ENCODE measurements around the gene DHRS3. TPM values are rescaled to one million over a fixed set of nuclear protein-coding genes. Genes with fewer than 3 reads are reported as not detected.

Gene DHRS3
- polyA plus RNA-seq, 1 donor (not counting 4 experiments of a cell fraction or from before 2014, with no cell fraction given): 10.7 TPM

GRCh38 chr1:12602659-12603024 lies 15.4 kb downstream of the DHRS3 start:
- dilution Hi-C loops (cut with MboI; ENCODE audit: extremely low pct_ligation_motif_present, low sequenced_read_pairs): no loop called here
- Histone ChIP-seq H4K20me1 (ENCODE audit: control insufficient read depth, extremely low read depth, insufficient read depth, low read length) (no peaks in the 10 kb centered on the region), H3K9me1 (ENCODE audit: control insufficient read depth, extremely low read depth, insufficient read depth, low read length) (no peaks in the 10 kb centered on the region), H3K4me2 (ENCODE audit: control insufficient read depth, extremely low read depth, insufficient read depth, low read depth, low read length) (no peak overlapping the region), H3K36me3 (ENCODE audit: control insufficient read depth in 2 of 2, extremely low read depth in 1 of 2, insufficient read depth in 2 of 2, low read length in 2 of 2) (no peaks in the 10 kb centered on the region), H3K4me3 (ENCODE audit: control insufficient read depth in 2 of 3, extremely low read depth in 1 of 3, insufficient read depth in 2 of 3, low read depth in 1 of 3, low read length in 3 of 3) (no peak overlapping the region), H3K27ac (ENCODE audit: control insufficient read depth, insufficient read depth, low read length) (no peak overlapping the region), H3K9ac (ENCODE audit: control insufficient read depth, extremely low read depth, insufficient read depth, low read length) (no peak overlapping the region), H3K79me2 (ENCODE audit: control insufficient read depth, insufficient read depth, low read length) (peaks cover 2% of the 10 kb centered on the region), H3K9me3 (ENCODE audit: control insufficient read depth, low read depth, low read length) (no peaks in the 10 kb centered on the region), H3K27me3 (ENCODE audit: control insufficient read depth, extremely low read depth, insufficient read depth, low read length) (no peaks in the 10 kb centered on the region), H2AFZ (ENCODE audit: control insufficient read depth, low read length) (no peak overlapping the region), H3K4me1 (ENCODE audit: control insufficient read depth, extremely low read depth, insufficient read depth, low read length) (peaks cover 21% of the 10 kb centered on the region)
- no peak for TF ChIP-seq EZH2 (IDR thresholded peaks at IDR 0.05; ENCODE audit: low read length)
- TF ChIP-seq CTCF (optimal IDR thresholded peaks at IDR 0.05 in 1 of 3, IDR thresholded peaks at IDR 0.05 in 1 of 3, conservative IDR thresholded peaks at IDR 0.05 in 1 of 3; ENCODE audit: extremely low read depth in 1 of 3, insufficient read depth in 2 of 3, low read length in 3 of 3): no peak
- FAIRE-seq (no peak), DNase-seq (ENCODE audit: low read depth, low spot score) (no peak)

GRCh38 chr1:12601700-12602658 lies 16.0 kb downstream of the DHRS3 start:
- Histone ChIP-seq H2AFZ (ENCODE audit: control insufficient read depth, low read length) (no peak overlapping the region), H3K4me1 (ENCODE audit: control insufficient read depth, extremely low read depth, insufficient read depth, low read length) (peaks cover 21% of the 10 kb centered on the region), H3K9me3 (ENCODE audit: control insufficient read depth, low read depth, low read length) (no peaks in the 10 kb centered on the region), H3K79me2 (ENCODE audit: control insufficient read depth, insufficient read depth, low read length) (peaks cover 2% of the 10 kb centered on the region), H3K4me3 (ENCODE audit: control insufficient read depth in 2 of 3, extremely low read depth in 1 of 3, insufficient read depth in 2 of 3, low read depth in 1 of 3, low read length in 3 of 3) (no peak overlapping the region), H3K9me1 (ENCODE audit: control insufficient read depth, extremely low read depth, insufficient read depth, low read length) (no peaks in the 10 kb centered on the region), H3K27me3 (ENCODE audit: control insufficient read depth, extremely low read depth, insufficient read depth, low read length) (no peaks in the 10 kb centered on the region), H3K36me3 (ENCODE audit: control insufficient read depth in 2 of 2, extremely low read depth in 1 of 2, insufficient read depth in 2 of 2, low read length in 2 of 2) (no peaks in the 10 kb centered on the region), H4K20me1 (ENCODE audit: control insufficient read depth, extremely low read depth, insufficient read depth, low read length) (no peaks in the 10 kb centered on the region), H3K9ac (ENCODE audit: control insufficient read depth, extremely low read depth, insufficient read depth, low read length) (no peak overlapping the region), H3K4me2 (ENCODE audit: control insufficient read depth, extremely low read depth, insufficient read depth, low read depth, low read length) (no peak overlapping the region), H3K27ac (ENCODE audit: control insufficient read depth, insufficient read depth, low read length) (no peak overlapping the region)
- dilution Hi-C loops (cut with MboI; ENCODE audit: extremely low pct_ligation_motif_present, low sequenced_read_pairs): no loop called here
- TF ChIP-seq EZH2 (IDR thresholded peaks at IDR 0.05; ENCODE audit: low read length) (no peak), CTCF (optimal IDR thresholded peaks at IDR 0.05 in 1 of 3, IDR thresholded peaks at IDR 0.05 in 1 of 3, conservative IDR thresholded peaks at IDR 0.05 in 1 of 3; ENCODE audit: extremely low read depth in 1 of 3, insufficient read depth in 2 of 3, low read length in 3 of 3) (no peak)
- FAIRE-seq (no peak), DNase-seq (ENCODE audit: low read depth, low spot score) (no peak)

All from keratinocyte (primary cell).